ENCODE measurements around the gene CFAP54.
A peak's percentile ranks its signal among the peaks of the same experiment; 100 is the strongest.
"Not testable (repeated sequence)": the region's sequence is repeated elsewhere in the genome, so short reads cannot be mapped to it uniquely, and the experiment has no call there.

The CFAP54 gene

GRCh38 chr12:96471368-96472050 lies 17.9 kb upstream of the CFAP54 start:
- Histone ChIP-seq H3K27ac (peak overlapping the region in 3 of 21 experiments; percentile 7 to 68 (median 29)), H3K4me3 (no peak overlapping the region)

- Histone ChIP-seq H3K4me3 (no peak overlapping the region), H3K27ac (no peak overlapping the region)
Measured at GRCh38 chr12:96472384-96472783, 17.0 kb upstream of the CFAP54 start.

GRCh38 chr12:96473394-96474093 lies 15.8 kb upstream of the CFAP54 start:
- Histone ChIP-seq H3K27ac (no peak overlapping the region), H3K4me3 (no peak overlapping the region)

- H3K4me3 ChIP-seq = no peak overlapping the region
- no peak overlapping the region for H3K27ac ChIP-seq
Measured at GRCh38 chr12:96474206-96474605, 15.2 kb upstream of the CFAP54 start.

- Histone ChIP-seq H3K4me3 (no peak overlapping the region), H3K27ac (no peak overlapping the region)
Measured at GRCh38 chr12:96478011-96478410, 11.4 kb upstream of the CFAP54 start.

- H3K27ac ChIP-seq = no peak overlapping the region
- no peak overlapping the region for H3K4me3 ChIP-seq
Measured at GRCh38 chr12:96482086-96482485, 7.3 kb upstream of the CFAP54 start.

GRCh38 chr12:96483116-96483515 lies 6.3 kb upstream of the CFAP54 start:
- H3K4me3 ChIP-seq = no peak overlapping the region
- H3K27ac ChIP-seq = no peak overlapping the region

GRCh38 chr12:96486751-96487613 lies 2.4 kb upstream of the CFAP54 start:
- Histone ChIP-seq H3K27ac (peak overlapping the region in 1 of 21 experiments; percentile 21), H3K4me3 (no peak overlapping the region)

GRCh38 chr12:96487634-96488033 lies 1.7 kb upstream of the CFAP54 start:
- H3K27ac ChIP-seq = peak overlapping the region in 1 of 21 experiments; percentile 21
- H3K4me3 ChIP-seq = no peak overlapping the region

GRCh38 chr12:96493106-96493505 lies 3.7 kb downstream of the CFAP54 start:
- H3K27ac ChIP-seq = no peak overlapping the region
- no peak overlapping the region for H3K4me3 ChIP-seq

GRCh38 chr12:96494154-96494553 lies 4.8 kb downstream of the CFAP54 start:
- H3K4me3 ChIP-seq, H3K27ac ChIP-seq: not testable (repeated sequence)

GRCh38 chr12:96495155-96495554 lies 5.8 kb downstream of the CFAP54 start:
- Histone ChIP-seq H3K27ac (no peak overlapping the region), H3K4me3 (no peak overlapping the region)

GRCh38 chr12:96495841-96496545 lies 6.6 kb downstream of the CFAP54 start:
- H3K27ac ChIP-seq = peak overlapping the region in 1 of 21 experiments; percentile 1
- no peak overlapping the region for H3K4me3 ChIP-seq

- H3K4me3 ChIP-seq = no peak overlapping the region
- no peak overlapping the region for H3K27ac ChIP-seq
Measured at GRCh38 chr12:96496944-96497343, 7.6 kb downstream of the CFAP54 start.

GRCh38 chr12:96497855-96498254 lies 8.5 kb downstream of the CFAP54 start:
- Histone ChIP-seq H3K27ac (no peak overlapping the region), H3K4me3 (no peak overlapping the region)

- H3K27ac ChIP-seq = peak overlapping the region in 15 of 21 experiments; percentile 9 to 89 (median 72)
- H3K4me3 ChIP-seq = no peak overlapping the region
Measured at GRCh38 chr12:96500693-96501092, 11.3 kb downstream of the CFAP54 start.

- Histone ChIP-seq H3K4me3 (no peak overlapping the region), H3K27ac (peak overlapping the region in 20 of 21 experiments; percentile 8 to 89 (median 70))
Measured at GRCh38 chr12:96501133-96501761, 11.9 kb downstream of the CFAP54 start.

- Histone ChIP-seq H3K4me3 (no peak overlapping the region), H3K27ac (peak overlapping the region in 18 of 21 experiments; percentile 8 to 89 (median 72))
Measured at GRCh38 chr12:96501908-96502307, 12.5 kb downstream of the CFAP54 start.

GRCh38 chr12:96502477-96502876 lies 13.1 kb downstream of the CFAP54 start:
- peak overlapping the region in 12 of 21 experiments; percentile 13 to 89 (median 72) for H3K27ac ChIP-seq
- H3K4me3 ChIP-seq = no peak overlapping the region

Measured in skin epidermis (tissue), 12 donors.